Calu3 (cell line): ENCODE results near the gene CACNA1E. TPM values are rescaled to one million over a fixed set of nuclear protein-coding genes. Genes with fewer than 3 reads are reported as not detected.

Experiments
- BruUV-seq: library from RNA; stranded (reverse); fragments of 400-500 nt; replicated peaks from 2 replicates; lab custom pipeline; 2021; lab: Mats Ljungman, UMichigan
- CTCF ChIA-PET: fragments of 300-600 bp; sonication (Branson Sonifier 250); formaldehyde crosslinking; loops from one replicate; lab custom pipeline; 2022; ENCODE audit warnings: antibody characterized with exemption; lab: Charles Lee
- DNase-seq: peaks from one replicate; pipeline ENCODE4 v3.0.0; 2022
- H3K27ac Mint-ChIP-seq: one replicate; pipeline ENCODE4 v1.8.0; 2022; ENCODE audit warnings: mixed read lengths; ENCODE audit not compliant: unreplicated experiment
- H3K27me3 Mint-ChIP-seq: one replicate; pipeline ENCODE4 v1.8.0; 2022; ENCODE audit warnings: mixed read lengths; ENCODE audit not compliant: unreplicated experiment
- H3K36me3 Mint-ChIP-seq: one replicate; pipeline ENCODE4 v1.8.0; 2022; ENCODE audit warnings: mild to moderate bottlenecking, moderate library complexity, mixed read lengths; ENCODE audit not compliant: insufficient read depth, unreplicated experiment
- H3K4me1 Mint-ChIP-seq: one replicate; pipeline ENCODE4 v1.8.0; 2022; ENCODE audit warnings: mild to moderate bottlenecking, low read depth, mixed read lengths; ENCODE audit not compliant: unreplicated experiment
- H3K4me3 Mint-ChIP-seq: one replicate; pipeline ENCODE4 v1.8.0; 2022; ENCODE audit warnings: mild to moderate bottlenecking, low read depth, moderate library complexity, mixed read lengths; ENCODE audit not compliant: unreplicated experiment
- H3K9me3 Mint-ChIP-seq: one replicate; pipeline ENCODE4 v1.8.0; 2022; ENCODE audit warnings: low read depth, mixed read lengths; ENCODE audit not compliant: unreplicated experiment
- CTCF ChIP-seq: fragments of 200-600 bp; IDR thresholded peaks from one replicate; pipeline ENCODE4 v1.8.0; 2022; ENCODE audit warnings: antibody characterized with exemption; ENCODE audit not compliant: unreplicated experiment
- intact Hi-C: fragments of 100-400 bp; cut with micrococcal nuclease; formaldehyde crosslinking; loops from one replicate; pipeline ENCODE4 v1.10.0; 2022; ENCODE audit not compliant: unreplicated experiment
- total RNA-seq: library from RNA; stranded (reverse); gene quantifications from 2 replicates; pipeline ENCODE4 v1.2.3, GENCODE V29; 2022

CACNA1E gene
- total RNA-seq, 1 experiment from 2014 or later = not detected

- Mint-ChIP-seq H3K27me3 (peaks cover 58% of the 10 kb centered on the region), H3K4me1 (no peaks in the 10 kb centered on the region)
Measured at GRCh38 chr1:181458419-181458818, 24.9 kb upstream of the CACNA1E start.

GRCh38 chr1:181459067-181459466 lies 24.2 kb upstream of the CACNA1E start:
- CTCF ChIA-PET = no interaction called here
- TF ChIP-seq CTCF = no peak
- intact Hi-C loops = no loop called here
- H3K4me1 Mint-ChIP-seq = no peaks in the 10 kb centered on the region
- no peaks in the 10 kb centered on the region for H3K36me3 Mint-ChIP-seq
- BruUV-seq = no TSS peak
- no peak overlapping the region for H3K27ac Mint-ChIP-seq
- no peak overlapping the region for H3K4me3 Mint-ChIP-seq
- H3K27me3 Mint-ChIP-seq = peaks cover 58% of the 10 kb centered on the region
- peaks cover 5% of the 10 kb centered on the region for H3K9me3 Mint-ChIP-seq
- DNase-seq = no peak

More at GRCh38 chr1:181458419-181458818, 24.9 kb upstream of the CACNA1E start:
- CTCF ChIA-PET = no interaction called here
- no peak overlapping the region for H3K4me3 Mint-ChIP-seq
- peaks cover 5% of the 10 kb centered on the region for H3K9me3 Mint-ChIP-seq
- no peak overlapping the region for H3K27ac Mint-ChIP-seq
- no peak for TF ChIP-seq CTCF
- H3K36me3 Mint-ChIP-seq = no peaks in the 10 kb centered on the region
- BruUV-seq = no TSS peak
- intact Hi-C loops = no loop called here
- no peak for DNase-seq

- Mint-ChIP-seq H3K4me1 (peaks cover 13% of the 10 kb centered on the region), H3K27ac (peak overlapping the region; percentile 29), H3K36me3 (no peaks in the 10 kb centered on the region), H3K27me3 (peaks cover 35% of the 10 kb centered on the region), H3K4me3 (no peak overlapping the region), H3K9me3 (no peaks in the 10 kb centered on the region)
- CTCF ChIA-PET = no interaction called here
- peak; percentile 56 for DNase-seq
- TF ChIP-seq CTCF = no peak
- intact Hi-C loops = no loop called here
- BruUV-seq = no TSS peak
Measured at GRCh38 chr1:181469829-181470228, 13.5 kb upstream of the CACNA1E start.

- intact Hi-C loops = no loop called here
Measured at GRCh38 chr1:181475580-181475979, 7.7 kb upstream of the CACNA1E start.

More at GRCh38 chr1:181475580-181475979, 7.7 kb upstream of the CACNA1E start:
- BruUV-seq = no TSS peak
- H3K36me3 Mint-ChIP-seq = no peaks in the 10 kb centered on the region
- CTCF ChIA-PET = interaction anchor here (0.9 kb wide), 1 partner anchor 83 kb away, joined by 3 read pairs; no protein-coding TSS in a partner anchor
- no peak for TF ChIP-seq CTCF
- H3K27ac Mint-ChIP-seq = no peak overlapping the region
- peaks cover 7% of the 10 kb centered on the region for H3K27me3 Mint-ChIP-seq
- H3K4me3 Mint-ChIP-seq = no peak overlapping the region
- no peaks in the 10 kb centered on the region for H3K4me1 Mint-ChIP-seq
- DNase-seq = no peak
- H3K9me3 Mint-ChIP-seq = no peaks in the 10 kb centered on the region
